Ascending aorta (tissue), 2 donors: Measurements from ENCODE around the gene RAB5B. TPM values are rescaled to one million over a fixed set of nuclear protein-coding genes. Genes with fewer than 3 reads are reported as not detected.

ENCODE experiments used
- DNase-seq, 2 donors: peaks; one replicate each; pipeline ENCODE4 v3.0.0-alpha.2; 2019; ENCODE audit warnings: low spot score in 2 of 2
- H3K27ac ChIP-seq, 2 donors: fragments of 200-600 bp; sonication (generic); one replicate each; pipeline ENCODE4 v1.5.1; 2016 to 2017; ENCODE audit warnings: mild to moderate bottlenecking in 1 of 2
- H3K27me3 ChIP-seq: fragments of 200-600 bp; sonication (generic); one replicate; pipeline ENCODE4 v1.5.1; 2017
- H3K36me3 ChIP-seq, 2 donors: fragments of 200-600 bp; sonication (generic); one replicate each; pipeline ENCODE4 v1.5.1; 2016
- H3K4me1 ChIP-seq, 2 donors: fragments of 200-600 bp; sonication (generic); one replicate each; pipeline ENCODE4 v1.5.1; 2016 to 2017; ENCODE audit warnings: mild to moderate bottlenecking in 1 of 2
- H3K4me3 ChIP-seq, 2 donors: fragments of 200-600 bp; sonication (generic); one replicate each; pipeline ENCODE4 v1.5.1; 2016 to 2017; ENCODE audit warnings: mild to moderate bottlenecking in 1 of 2
- H3K9me3 ChIP-seq, 2 donors: fragments of 200-600 bp; sonication (generic); one replicate each; pipeline ENCODE4 v1.5.1; 2016
- intact Hi-C: fragments of 100-400 bp; cut with DNase I; formaldehyde crosslinking; loops from one replicate; pipeline ENCODE4 v1.15.1; 2023
- total RNA-seq: library from RNA; depleted of rRNA; stranded (reverse); fragments of >200 nt; gene quantifications from one replicate; pipeline ENCODE4 v1.1.0, GENCODE V29; 2016
- TF ChIP-seq, protein P1 (sequence below), 3 experiments: fragments of 200-600 bp in 2 of 3; fragments of 450-650 bp in 1 of 3; sonication (generic) in 2 of 3; IDR thresholded peaks; one replicate each; pipeline ENCODE4 v1.5.1; 2016 to 2019; ENCODE audit warnings: antibody characterized with exemption in 3 of 3, mild to moderate bottlenecking in 1 of 3, moderate library complexity in 1 of 3

The RAB5B gene
- total RNA-seq, 1 donor from 2014 or later, result 48.0 TPM

DNA sequence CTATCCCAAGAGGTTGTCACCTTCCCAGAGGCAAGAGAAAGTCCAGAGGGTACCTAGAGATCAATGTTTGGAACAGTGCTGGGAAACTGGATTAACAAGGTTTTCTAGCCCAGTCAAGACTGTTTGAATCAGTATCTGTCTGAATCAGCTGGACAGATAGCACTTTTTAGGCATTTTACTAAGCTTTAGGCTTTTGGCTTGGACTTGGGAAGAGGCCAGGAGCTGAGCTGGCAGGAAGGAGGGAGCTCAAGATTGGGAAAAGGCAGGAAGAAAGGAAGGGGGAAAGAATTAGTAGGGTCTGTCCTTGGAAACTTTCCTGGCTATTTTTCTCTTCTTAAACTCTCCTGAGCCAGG lies 55.3 kb downstream of the RAB5B start:
- TF ChIP-seq, protein P1, sequence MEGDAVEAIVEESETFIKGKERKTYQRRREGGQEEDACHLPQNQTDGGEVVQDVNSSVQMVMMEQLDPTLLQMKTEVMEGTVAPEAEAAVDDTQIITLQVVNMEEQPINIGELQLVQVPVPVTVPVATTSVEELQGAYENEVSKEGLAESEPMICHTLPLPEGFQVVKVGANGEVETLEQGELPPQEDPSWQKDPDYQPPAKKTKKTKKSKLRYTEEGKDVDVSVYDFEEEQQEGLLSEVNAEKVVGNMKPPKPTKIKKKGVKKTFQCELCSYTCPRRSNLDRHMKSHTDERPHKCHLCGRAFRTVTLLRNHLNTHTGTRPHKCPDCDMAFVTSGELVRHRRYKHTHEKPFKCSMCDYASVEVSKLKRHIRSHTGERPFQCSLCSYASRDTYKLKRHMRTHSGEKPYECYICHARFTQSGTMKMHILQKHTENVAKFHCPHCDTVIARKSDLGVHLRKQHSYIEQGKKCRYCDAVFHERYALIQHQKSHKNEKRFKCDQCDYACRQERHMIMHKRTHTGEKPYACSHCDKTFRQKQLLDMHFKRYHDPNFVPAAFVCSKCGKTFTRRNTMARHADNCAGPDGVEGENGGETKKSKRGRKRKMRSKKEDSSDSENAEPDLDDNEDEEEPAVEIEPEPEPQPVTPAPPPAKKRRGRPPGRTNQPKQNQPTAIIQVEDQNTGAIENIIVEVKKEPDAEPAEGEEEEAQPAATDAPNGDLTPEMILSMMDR (IDR thresholded peaks at IDR 0.05), result no peak
- Histone ChIP-seq H3K27ac (no peak overlapping the region), H3K36me3 (peaks cover 26 to 49% of the 10 kb centered on the region in 2 donors), H3K27me3 (no peaks in the 10 kb centered on the region), H3K9me3 (no peaks in the 10 kb centered on the region), H3K4me1 (no peaks in the 10 kb centered on the region), H3K4me3 (no peak overlapping the region)
- DNase-seq, result no peak
- intact Hi-C loops, result loop anchor here (1.0 kb wide), 1 partner anchor 33 kb away; no protein-coding TSS in a partner anchor

DNA sequence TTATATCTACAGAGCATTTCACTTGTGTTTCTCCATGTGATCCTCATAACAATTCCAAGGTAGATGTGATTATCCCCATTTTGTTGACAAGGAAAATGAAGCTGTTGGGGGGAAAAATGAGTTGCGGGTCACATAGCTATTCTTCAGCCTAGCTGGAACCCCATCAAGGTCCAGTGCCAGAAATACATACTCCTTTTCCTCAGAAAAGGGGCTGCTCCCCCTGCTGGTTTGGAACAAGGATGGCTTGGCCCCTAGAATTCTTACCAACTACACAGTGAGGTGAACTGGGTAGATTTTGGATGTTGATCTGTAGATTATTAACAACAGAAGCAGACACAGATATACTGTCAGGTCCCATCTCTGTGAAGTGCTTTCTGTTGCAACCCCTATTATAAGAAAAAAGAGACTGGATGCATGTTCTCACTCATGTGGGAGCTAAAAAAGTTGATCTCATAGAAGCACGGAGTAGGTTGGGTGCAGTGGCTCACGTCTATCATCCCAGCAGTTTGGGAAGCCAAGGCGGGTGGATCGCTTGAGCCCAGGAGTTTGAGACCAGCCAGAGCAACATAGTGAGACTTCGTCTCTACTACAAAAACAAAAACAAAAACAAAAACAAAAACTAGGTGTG lies 55.9 kb downstream of the RAB5B start:
- intact Hi-C loops, result loop anchor here (1.0 kb wide), 1 partner anchor 33 kb away; no protein-coding TSS in a partner anchor
- DNase-seq, result no peak
- Histone ChIP-seq H3K9me3 (no peaks in the 10 kb centered on the region), H3K27ac (no peak overlapping the region), H3K27me3 (no peaks in the 10 kb centered on the region), H3K4me1 (no peaks in the 10 kb centered on the region), H3K4me3 (no peak overlapping the region), H3K36me3 (peaks cover 31 to 50% of the 10 kb centered on the region in 2 donors)
- TF ChIP-seq, protein P1 (IDR thresholded peaks at IDR 0.05), result peak; percentile 36 to 61 (median 57)

DNA sequence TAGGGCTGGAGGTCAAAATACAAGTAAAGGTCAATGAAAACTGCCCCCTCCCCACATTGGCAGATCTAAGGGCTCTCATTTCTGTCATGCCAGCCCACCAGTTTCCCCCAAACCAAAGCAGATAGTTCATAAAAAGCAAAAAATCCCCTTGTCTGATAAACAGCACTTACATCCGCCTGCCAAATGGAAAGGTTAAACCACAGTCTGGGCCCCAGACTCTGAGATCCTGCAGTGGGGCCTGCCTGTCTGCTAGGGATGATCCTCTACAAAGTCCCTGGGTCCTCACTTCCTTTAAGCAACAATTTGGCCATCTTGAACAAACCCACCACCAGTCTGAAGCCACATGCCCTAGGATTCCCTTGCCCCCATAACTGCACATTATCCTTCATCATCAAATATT lies 58.1 kb downstream of the RAB5B start:
- no peak for DNase-seq
- H3K4me1 ChIP-seq, result no peaks in the 10 kb centered on the region
- TF ChIP-seq, protein P1 (IDR thresholded peaks at IDR 0.05), result no peak
- H3K27me3 ChIP-seq, result no peaks in the 10 kb centered on the region
- intact Hi-C loops, result no loop called here
- peaks cover 48 to 54% of the 10 kb centered on the region in 2 donors for H3K36me3 ChIP-seq
- no peaks in the 10 kb centered on the region for H3K9me3 ChIP-seq
- no peak overlapping the region for H3K27ac ChIP-seq
- H3K4me3 ChIP-seq, result no peak overlapping the region

DNA sequence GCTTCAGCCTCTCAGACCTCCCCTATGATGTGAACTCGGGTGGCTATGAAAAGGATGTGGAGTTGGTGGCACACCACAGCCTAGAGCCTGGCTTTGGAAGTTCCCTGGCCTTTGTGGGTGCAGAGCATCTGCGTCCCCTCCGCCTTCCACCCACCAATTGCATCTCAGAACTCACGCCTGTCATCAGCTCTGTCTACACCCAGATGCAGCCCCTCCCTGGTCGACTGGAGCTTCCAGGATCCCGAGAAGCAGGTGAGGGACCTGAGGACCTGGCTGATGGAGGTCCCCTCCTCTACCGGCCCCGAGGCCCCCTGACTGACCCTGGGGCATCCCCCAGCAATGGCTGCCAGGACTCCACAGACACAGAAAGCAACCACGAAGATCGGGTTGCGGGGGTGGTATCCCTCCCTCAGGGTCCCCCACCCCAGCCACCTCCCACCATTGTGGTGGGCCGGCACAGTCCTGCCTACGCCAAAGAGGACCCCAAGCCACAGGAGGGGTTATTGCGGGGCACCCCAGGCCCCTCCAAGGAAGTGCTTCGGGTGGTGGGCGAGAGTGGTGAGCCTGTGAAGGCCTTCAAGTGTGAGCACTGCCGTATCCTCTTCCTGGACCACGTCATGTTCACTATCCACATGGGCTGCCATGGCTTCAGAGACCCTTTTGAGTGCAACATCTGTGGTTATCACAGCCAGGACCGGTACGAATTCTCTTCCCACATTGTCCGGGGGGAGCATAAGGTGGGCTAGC lies 60.9 kb downstream of the RAB5B start:
- Histone ChIP-seq H3K4me3 (no peak overlapping the region), H3K27ac (no peak overlapping the region), H3K36me3 (peaks cover 44% of the 10 kb centered on the region in 2 donors), H3K4me1 (no peaks in the 10 kb centered on the region), H3K9me3 (no peaks in the 10 kb centered on the region), H3K27me3 (no peaks in the 10 kb centered on the region)
- no peak for DNase-seq
- intact Hi-C loops, result no loop called here
- TF ChIP-seq, protein P1 (IDR thresholded peaks at IDR 0.05), result no peak

DNA sequence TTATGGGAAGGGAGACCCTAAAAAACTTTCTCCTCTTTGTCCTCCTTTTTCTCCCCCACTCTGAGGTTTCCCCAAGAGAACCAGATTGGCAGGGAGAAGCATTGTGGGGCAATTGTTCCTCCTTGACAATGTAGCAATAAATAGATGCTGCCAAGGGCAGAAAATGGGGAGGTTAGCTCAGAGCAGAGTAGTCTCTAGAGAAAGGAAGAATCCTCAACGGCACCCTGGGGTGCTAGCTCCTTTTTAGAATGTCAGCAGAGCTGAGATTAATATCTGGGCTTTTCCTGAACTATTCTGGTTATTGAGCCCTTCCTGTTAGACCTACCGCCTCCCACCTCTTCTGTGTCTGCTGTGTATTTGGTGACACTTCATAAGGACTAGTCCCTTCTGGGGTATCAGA lies 63.3 kb downstream of the RAB5B start:
- Histone ChIP-seq H3K27me3 (no peaks in the 10 kb centered on the region), H3K27ac (no peak overlapping the region), H3K9me3 (no peaks in the 10 kb centered on the region), H3K4me1 (peaks cover 0 to 7% of the 10 kb centered on the region in 2 donors), H3K36me3 (peaks cover 36 to 39% of the 10 kb centered on the region in 2 donors), H3K4me3 (no peak overlapping the region)
- intact Hi-C loops, result no loop called here
- TF ChIP-seq, protein P1 (IDR thresholded peaks at IDR 0.05), result no peak
- no peak for DNase-seq
